Loucy (cell line): ENCODE results near the gene BTF3L4.

Source experiments
- CTCF ChIP-seq: fragments of 200-600 bp; sonication (generic); conservative IDR thresholded peaks from 2 replicates; pipeline ENCODE4 v1.5.1; 2014; ENCODE audit warnings: mild to moderate bottlenecking, antibody characterized with exemption, low read length
- EZH2phosphoT487 ChIP-seq: fragments of 200-600 bp; IDR thresholded peaks from 2 replicates; pipeline ENCODE4 v1.6.1; 2018; ENCODE audit warnings: antibody characterized with exemption, mild to moderate bottlenecking, moderate library complexity, borderline replicate concordance

GRCh38 chr1:52055066-52055865 lies 829 bp upstream of the BTF3L4 start, which contains the start of gene TXNDC12:
- no peak for TF ChIP-seq CTCF
- no peak for TF ChIP-seq EZH2phosphoT487
